Measurements from ENCODE around the gene UNC5CL.

UNC5CL gene

DNA sequence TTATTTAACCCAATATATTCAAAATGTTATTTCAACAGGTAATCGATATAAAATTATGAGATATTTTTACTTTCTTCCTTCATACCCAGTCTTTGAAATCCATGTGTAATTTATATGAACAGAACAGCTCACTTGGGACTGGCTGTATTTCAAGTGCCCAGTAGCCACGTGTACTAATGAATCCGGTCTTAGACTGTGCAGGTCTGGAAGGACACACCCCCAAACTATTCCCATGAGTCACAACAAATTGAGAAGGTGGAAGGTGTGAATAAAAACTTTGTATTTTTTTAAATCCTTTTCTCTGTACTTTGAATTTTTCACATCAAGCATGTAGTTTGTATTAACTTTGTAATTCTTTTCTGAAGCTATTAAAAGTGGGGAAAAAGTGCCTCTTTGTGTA, 2.8 kb downstream of the UNC5CL start:
- Histone ChIP-seq H3K4me1 (ENCODE audit: control insufficient read depth, insufficient read depth, low read depth, low read length) (peaks cover 27% of the 10 kb centered on the region), H3K27ac (ENCODE audit: low read length, poor library complexity, severe bottlenecking) (no peak overlapping the region), H2BK15ac (ENCODE audit: low read depth, poor library complexity, severe bottlenecking) (no peak overlapping the region), H3K14ac (ENCODE audit: low read length in 2 of 2) (no peak overlapping the region), H3K9me3 (ENCODE audit: control insufficient read depth, low read length) (no peaks in the 10 kb centered on the region), H2BK12ac (ENCODE audit: low read length in 2 of 2) (no peak overlapping the region), H2BK120ac (ENCODE audit: low read depth, low read length) (no peak overlapping the region), H2BK5ac (ENCODE audit: low read depth, low read length, poor library complexity, severe bottlenecking) (no peak overlapping the region), H4K8ac (ENCODE audit: low read length) (no peak overlapping the region), H3K4me2 (ENCODE audit: low read length, poor library complexity, severe bottlenecking) (no peak overlapping the region), H4K91ac (ENCODE audit: low read length) (no peak overlapping the region), H3K4me3 (ENCODE audit: insufficient read depth in 1 of 2, low read depth in 1 of 2, low read length in 2 of 2) (no peak overlapping the region), H2AFZ (ENCODE audit: low read depth, low read length) (no peak overlapping the region), H3K4ac (ENCODE audit: low read depth in 1 of 2, low read length in 2 of 2) (no peak overlapping the region), H2AK5ac (ENCODE audit: low read length, severe bottlenecking) (no peak overlapping the region), H3K9ac (ENCODE audit: low read length) (no peak overlapping the region), H3K18ac (ENCODE audit: low read depth in 1 of 2, low read length in 2 of 2) (no peak overlapping the region), H3K36me3 (ENCODE audit: control insufficient read depth in 1 of 2, insufficient read depth in 2 of 2, low read depth in 1 of 2, low read length in 2 of 2) (no peaks in the 10 kb centered on the region), H3K23ac (ENCODE audit: low read length in 2 of 2) (no peak overlapping the region), H3K79me1 (replicated peaks; ENCODE audit: low read length, poor library complexity, severe bottlenecking) (no peaks in the 10 kb centered on the region), H3K27me3 (ENCODE audit: control insufficient read depth in 1 of 2, insufficient read depth in 1 of 2, low read length in 2 of 2) (peaks cover 0 to 27% of the 10 kb centered on the region in 2 experiments)
- no peak for DNase-seq
- WGBS: no CpG with 5 or more reads among the region's 3 CpGs

DNA sequence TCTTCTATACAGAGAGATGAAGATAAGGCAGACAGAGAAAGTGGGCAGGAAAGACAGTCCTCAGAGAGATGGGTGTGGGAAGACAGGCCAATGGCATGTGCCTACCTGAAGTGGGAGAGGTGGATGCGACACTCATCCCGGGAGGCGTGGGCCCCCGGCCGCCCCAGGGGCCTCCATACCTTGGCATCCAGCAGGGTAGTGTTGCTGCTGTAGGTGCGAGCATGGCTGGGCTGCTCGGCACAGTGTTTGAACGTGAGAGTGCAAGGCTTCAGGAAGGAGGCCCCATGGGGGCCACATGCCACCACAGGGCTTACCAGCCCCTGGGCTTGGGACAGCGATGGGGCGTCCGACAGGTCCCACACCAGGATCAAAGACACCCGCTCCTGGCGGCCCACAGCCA, 5.2 kb downstream of the UNC5CL start:
- Histone ChIP-seq H3K27ac (ENCODE audit: low read length, poor library complexity, severe bottlenecking) (no peak overlapping the region), H2AFZ (ENCODE audit: low read depth, low read length) (no peak overlapping the region), H3K4me2 (ENCODE audit: low read length, poor library complexity, severe bottlenecking) (no peak overlapping the region), H3K23ac (ENCODE audit: low read length in 2 of 2) (no peak overlapping the region), H3K18ac (ENCODE audit: low read depth in 1 of 2, low read length in 2 of 2) (no peak overlapping the region), H3K4me3 (ENCODE audit: insufficient read depth in 1 of 2, low read depth in 1 of 2, low read length in 2 of 2) (no peak overlapping the region), H3K4me1 (ENCODE audit: control insufficient read depth, insufficient read depth, low read depth, low read length) (peaks cover 8% of the 10 kb centered on the region), H3K14ac (ENCODE audit: low read length in 2 of 2) (no peak overlapping the region), H2BK15ac (ENCODE audit: low read depth, poor library complexity, severe bottlenecking) (no peak overlapping the region), H3K36me3 (ENCODE audit: control insufficient read depth in 1 of 2, insufficient read depth in 2 of 2, low read depth in 1 of 2, low read length in 2 of 2) (no peaks in the 10 kb centered on the region), H2BK5ac (ENCODE audit: low read depth, low read length, poor library complexity, severe bottlenecking) (no peak overlapping the region), H4K8ac (ENCODE audit: low read length) (no peak overlapping the region), H2AK5ac (ENCODE audit: low read length, severe bottlenecking) (no peak overlapping the region), H4K91ac (ENCODE audit: low read length) (no peak overlapping the region), H3K79me1 (replicated peaks; ENCODE audit: low read length, poor library complexity, severe bottlenecking) (no peaks in the 10 kb centered on the region), H2BK120ac (ENCODE audit: low read depth, low read length) (no peak overlapping the region), H3K9me3 (ENCODE audit: control insufficient read depth, low read length) (no peaks in the 10 kb centered on the region), H2BK12ac (ENCODE audit: low read length in 2 of 2) (no peak overlapping the region), H3K4ac (ENCODE audit: low read depth in 1 of 2, low read length in 2 of 2) (no peak overlapping the region), H3K27me3 (ENCODE audit: control insufficient read depth in 1 of 2, insufficient read depth in 1 of 2, low read length in 2 of 2) (peaks cover 0 to 41% of the 10 kb centered on the region in 2 experiments), H3K9ac (ENCODE audit: low read length) (no peak overlapping the region)
- 98% methylated on average over 13 of the region's 13 CpGs for WGBS
- DNase-seq: no peak

DNA sequence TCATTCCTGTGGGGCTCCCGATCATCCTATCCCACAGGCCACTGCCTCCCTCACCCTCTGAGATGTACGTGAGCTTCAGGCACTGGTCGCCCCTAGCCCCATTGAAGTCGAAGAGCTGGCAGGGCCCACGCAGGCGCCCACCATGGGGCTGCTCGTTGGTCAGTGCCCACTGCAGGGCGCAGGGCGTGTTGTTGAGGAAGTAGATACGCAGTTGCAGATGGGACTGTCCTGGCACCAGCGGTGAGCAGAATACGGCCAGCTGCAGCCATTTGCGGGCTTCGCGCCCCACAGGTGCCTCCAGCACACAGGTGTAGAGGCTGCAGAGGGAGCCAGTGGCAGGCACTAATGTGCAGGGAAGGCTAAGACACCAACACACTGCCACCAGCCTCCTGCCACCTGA, 6.2 kb downstream of the UNC5CL start:
- Histone ChIP-seq H2BK12ac (ENCODE audit: low read length in 2 of 2) (no peak overlapping the region), H3K9me3 (ENCODE audit: control insufficient read depth, low read length) (no peaks in the 10 kb centered on the region), H2BK5ac (ENCODE audit: low read depth, low read length, poor library complexity, severe bottlenecking) (no peak overlapping the region), H3K4me1 (ENCODE audit: control insufficient read depth, insufficient read depth, low read depth, low read length) (peaks cover 14% of the 10 kb centered on the region), H2AFZ (ENCODE audit: low read depth, low read length) (no peak overlapping the region), H2AK5ac (ENCODE audit: low read length, severe bottlenecking) (no peak overlapping the region), H3K14ac (ENCODE audit: low read length in 2 of 2) (no peak overlapping the region), H4K91ac (ENCODE audit: low read length) (no peak overlapping the region), H2BK15ac (ENCODE audit: low read depth, poor library complexity, severe bottlenecking) (no peak overlapping the region), H3K36me3 (ENCODE audit: control insufficient read depth in 1 of 2, insufficient read depth in 2 of 2, low read depth in 1 of 2, low read length in 2 of 2) (no peaks in the 10 kb centered on the region), H3K4me2 (ENCODE audit: low read length, poor library complexity, severe bottlenecking) (no peak overlapping the region), H3K27me3 (ENCODE audit: control insufficient read depth in 1 of 2, insufficient read depth in 1 of 2, low read length in 2 of 2) (peaks cover 0 to 36% of the 10 kb centered on the region in 2 experiments), H2BK120ac (ENCODE audit: low read depth, low read length) (no peak overlapping the region), H3K4ac (ENCODE audit: low read depth in 1 of 2, low read length in 2 of 2) (no peak overlapping the region), H4K8ac (ENCODE audit: low read length) (no peak overlapping the region), H3K9ac (ENCODE audit: low read length) (no peak overlapping the region), H3K27ac (ENCODE audit: low read length, poor library complexity, severe bottlenecking) (no peak overlapping the region), H3K18ac (ENCODE audit: low read depth in 1 of 2, low read length in 2 of 2) (no peak overlapping the region), H3K79me1 (replicated peaks; ENCODE audit: low read length, poor library complexity, severe bottlenecking) (no peaks in the 10 kb centered on the region), H3K4me3 (ENCODE audit: insufficient read depth in 1 of 2, low read depth in 1 of 2, low read length in 2 of 2) (no peak overlapping the region), H3K23ac (ENCODE audit: low read length in 2 of 2) (no peak overlapping the region)
- DNase-seq: no peak
- WGBS: 97% methylated on average over 15 of the region's 15 CpGs

DNA sequence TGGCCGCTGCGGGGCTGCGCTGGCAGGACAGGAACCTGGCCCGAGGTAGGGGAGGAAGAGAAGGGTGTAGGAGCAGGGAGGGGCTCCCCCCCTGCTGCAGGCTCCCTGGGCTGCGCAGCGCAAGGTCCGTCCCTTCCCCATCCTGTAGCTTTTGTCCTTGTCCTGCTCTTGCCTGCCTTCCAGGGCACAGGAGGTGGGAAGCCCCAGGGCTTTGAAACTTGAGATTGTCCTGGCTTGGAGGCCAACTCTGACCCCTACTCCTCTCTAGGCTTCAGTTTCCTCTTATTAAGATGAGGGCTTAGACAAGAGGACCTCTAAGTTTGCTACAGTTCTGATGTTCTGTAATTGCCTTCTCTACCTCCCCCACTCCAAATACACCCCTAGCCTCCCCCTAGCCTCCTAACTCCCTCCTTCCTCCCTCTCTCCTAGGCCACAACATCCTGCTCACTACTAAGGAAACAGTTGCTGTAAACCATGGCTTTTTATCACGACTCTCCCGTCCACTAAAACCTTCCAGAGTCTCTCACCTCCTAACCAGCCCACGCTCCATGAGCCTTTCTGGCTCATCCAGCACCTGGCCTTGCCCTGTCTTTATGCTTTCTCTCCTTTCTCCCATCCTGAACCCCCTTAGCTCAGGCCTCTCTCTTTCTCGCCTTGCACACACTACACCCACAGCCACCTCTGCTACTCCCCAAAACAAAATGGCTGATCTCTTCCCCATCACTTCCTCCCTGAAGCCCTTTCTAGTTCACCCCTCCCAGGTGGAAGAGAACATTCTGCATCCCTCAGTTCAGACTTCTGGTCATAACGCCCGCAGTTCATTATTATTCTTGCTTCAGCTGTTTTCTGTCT, 10.2 kb downstream of the UNC5CL start:
- H2BK5ac ChIP-seq (ENCODE audit: low read depth, low read length, poor library complexity, severe bottlenecking): no peak overlapping the region
- no peaks in the 10 kb centered on the region for H3K79me1 ChIP-seq (replicated peaks; ENCODE audit: low read length, poor library complexity, severe bottlenecking)
- peak overlapping the region; percentile 52 to 75 for H3K18ac ChIP-seq (ENCODE audit: low read depth in 1 of 2, low read length in 2 of 2)
- H2AFZ ChIP-seq (ENCODE audit: low read depth, low read length): peak overlapping the region; percentile 39
- H3K4me3 ChIP-seq (ENCODE audit: insufficient read depth in 1 of 2, low read depth in 1 of 2, low read length in 2 of 2): peak overlapping the region; percentile 60 to 76
- H3K27me3 ChIP-seq (ENCODE audit: control insufficient read depth in 1 of 2, insufficient read depth in 1 of 2, low read length in 2 of 2): peaks cover 0 to 31% of the 10 kb centered on the region in 2 experiments
- peak overlapping the region in 1 of 2 experiments; percentile 0 for H3K4ac ChIP-seq (ENCODE audit: low read depth in 1 of 2, low read length in 2 of 2)
- H2AK5ac ChIP-seq (ENCODE audit: low read length, severe bottlenecking): no peak overlapping the region
- H3K9me3 ChIP-seq (ENCODE audit: control insufficient read depth, low read length): no peaks in the 10 kb centered on the region
- H4K8ac ChIP-seq (ENCODE audit: low read length): peak overlapping the region; percentile 97
- no peak overlapping the region for H3K27ac ChIP-seq (ENCODE audit: low read length, poor library complexity, severe bottlenecking)
- H3K14ac ChIP-seq (ENCODE audit: low read length in 2 of 2): peak overlapping the region in 1 of 2 experiments; percentile 19
- no peak overlapping the region for H2BK120ac ChIP-seq (ENCODE audit: low read depth, low read length)
- H2BK15ac ChIP-seq (ENCODE audit: low read depth, poor library complexity, severe bottlenecking): peak overlapping the region; percentile 31
- 64% methylated on average over 13 of the region's 13 CpGs for WGBS
- H3K4me2 ChIP-seq (ENCODE audit: low read length, poor library complexity, severe bottlenecking): peak overlapping the region; percentile 65
- peak overlapping the region in 1 of 2 experiments; percentile 67 for H2BK12ac ChIP-seq (ENCODE audit: low read length in 2 of 2)
- DNase-seq: no peak
- no peaks in the 10 kb centered on the region for H3K36me3 ChIP-seq (ENCODE audit: control insufficient read depth in 1 of 2, insufficient read depth in 2 of 2, low read depth in 1 of 2, low read length in 2 of 2)
- H3K9ac ChIP-seq (ENCODE audit: low read length): peak overlapping the region; percentile 88
- peaks cover 9% of the 10 kb centered on the region for H3K4me1 ChIP-seq (ENCODE audit: control insufficient read depth, insufficient read depth, low read depth, low read length)
- H4K91ac ChIP-seq (ENCODE audit: low read length): peak overlapping the region; percentile 92
- no peak overlapping the region for H3K23ac ChIP-seq (ENCODE audit: low read length in 2 of 2)

Measured in mesenchymal stem cell (in vitro differentiated cells and primary cell).